GM21526 (cell line): Measurements from ENCODE around the gene TNS3.
"Not testable (repeated sequence)": the region's sequence is repeated elsewhere in the genome, so short reads cannot be mapped to it uniquely, and the experiment has no call there.

ENCODE experiments used
- ATAC-seq: cut with Tn5 transposase; IDR thresholded peaks from one replicate; pipeline ENCODE4 v1.9.1; 2021; ENCODE audit warnings: moderate library complexity; ENCODE audit not compliant: unreplicated experiment, low FRiP score

The TNS3 gene

GRCh38 chr7:47603514-47604255 is 21.8 kb upstream of the TNS3 start:
- ATAC-seq, result not testable (repeated sequence)

- no peak for ATAC-seq
These were observed 20.5 kb upstream of the TNS3 start for GRCh38 chr7:47602272-47603004.

- ATAC-seq, result no peak
These were observed 20.0 kb upstream of the TNS3 start for GRCh38 chr7:47601881-47602249.

GRCh38 chr7:47601119-47601880 is 19.4 kb upstream of the TNS3 start:
- ATAC-seq, result peak; percentile 68

GRCh38 chr7:47600199-47601118 is 18.5 kb upstream of the TNS3 start:
- ATAC-seq, result peak; percentile 36

GRCh38 chr7:47597379-47597778 is 15.5 kb upstream of the TNS3 start:
- no peak for ATAC-seq

GRCh38 chr7:47596502-47597202 is 14.7 kb upstream of the TNS3 start:
- ATAC-seq, result no peak

GRCh38 chr7:47594406-47594805 is 12.5 kb upstream of the TNS3 start:
- ATAC-seq, result no peak

GRCh38 chr7:47591655-47592572 is 10.0 kb upstream of the TNS3 start:
- no peak for ATAC-seq

GRCh38 chr7:47591089-47591654 is 9.3 kb upstream of the TNS3 start:
- no peak for ATAC-seq

GRCh38 chr7:47590215-47590614 is 8.3 kb upstream of the TNS3 start:
- not testable (repeated sequence) for ATAC-seq

- ATAC-seq, result no peak
These were observed 6.9 kb upstream of the TNS3 start for GRCh38 chr7:47588704-47589225.

- ATAC-seq, result no peak
These were observed 6.1 kb upstream of the TNS3 start for GRCh38 chr7:47587976-47588375.

GRCh38 chr7:47587351-47587750 is 5.4 kb upstream of the TNS3 start:
- ATAC-seq, result no peak

GRCh38 chr7:47586925-47587324 is 5.0 kb upstream of the TNS3 start:
- no peak for ATAC-seq

- not testable (repeated sequence) for ATAC-seq
These were observed 4.3 kb upstream of the TNS3 start for GRCh38 chr7:47586161-47586670.

- ATAC-seq, result no peak
These were observed 2.6 kb upstream of the TNS3 start for GRCh38 chr7:47584536-47584895.
